Measurements from ENCODE around the gene SCNM1. TPM values are rescaled to one million over a fixed set of nuclear protein-coding genes. Genes with fewer than 3 reads are reported as not detected.

The SCNM1 gene
- 10 to 100 TPM; 13.2 to 44.5 (median 24.5) TPM for total RNA-seq

GRCh38 chr1:151165738-151166504 lies at the start of gene SCNM1, which contains the start of gene LYSMD1:
Gene SCNM1 (plus strand): TSS chr1:151166144. CDS start chr1:151166153, 9 bp downstream.
Gene LYSMD1 (minus strand): TSS chr1:151165902. CDS start chr1:151165258, 644 bp downstream.
- peaks cover 14 to 21% of the 10 kb centered on the region in 2 donors for H3K4me1 ChIP-seq
- H3K27ac ChIP-seq: peak within 1 kb of the TSS; percentile 70 to 91 (median 76)
- TF ChIP-seq POLR2A (IDR thresholded peaks at IDR 0.05) (peak in 1 of 2 donors; percentile 43), CTCF (IDR thresholded peaks at IDR 0.05) (peak in 4 of 6 experiments; percentile 14 to 53 (median 27))
- no peaks in the 10 kb centered on the region for H3K27me3 ChIP-seq
- peaks cover 10 to 11% of the 10 kb centered on the region in 2 donors for H3K36me3 ChIP-seq
- WGBS, 2 donors: 0% methylated on average over 30 to 38 of the region's 38 CpGs
- peak within 1 kb of the TSS; percentile 43 to 60 (median 53) for H3K4me3 ChIP-seq (replicated peaks in 1 of 3)
- intact Hi-C loops (cut with DNase I): no loop called here
- H3K9me3 ChIP-seq: no peaks in the 10 kb centered on the region
- peak; percentile 97 to 98 for DNase-seq

- Histone ChIP-seq H3K27me3 (no peaks in the 10 kb centered on the region), H3K27ac (no peak overlapping the region), H3K9me3 (no peaks in the 10 kb centered on the region), H3K4me1 (no peaks in the 10 kb centered on the region), H3K36me3 (no peaks in the 10 kb centered on the region), H3K4me3 (replicated peaks in 1 of 3) (no peak overlapping the region)
- 83 to 88% methylated on average over 5 of the region's 5 CpGs for WGBS, 2 donors
- TF ChIP-seq POLR2A (IDR thresholded peaks at IDR 0.05): no peak
- TF ChIP-seq CTCF (IDR thresholded peaks at IDR 0.05): no peak
- DNase-seq: no peak
- intact Hi-C loops (cut with DNase I): no loop called here
Measured at GRCh38 chr1:151124763-151125403, 41.1 kb upstream of the SCNM1 start.

- Histone ChIP-seq H3K4me1 (peaks cover 7 to 10% of the 10 kb centered on the region in 2 donors), H3K27ac (no peak overlapping the region), H3K4me3 (replicated peaks in 1 of 3) (no peak overlapping the region), H3K36me3 (no peaks in the 10 kb centered on the region), H3K27me3 (no peaks in the 10 kb centered on the region), H3K9me3 (no peaks in the 10 kb centered on the region)
- no peak for TF ChIP-seq POLR2A (IDR thresholded peaks at IDR 0.05)
- no peak for TF ChIP-seq CTCF (IDR thresholded peaks at IDR 0.05)
- 74 to 78% methylated on average over 6 of the region's 6 CpGs for WGBS, 2 donors
- no peak for DNase-seq
- intact Hi-C loops (cut with DNase I): no loop called here
Measured at GRCh38 chr1:151128800-151129199, 37.1 kb upstream of the SCNM1 start.

GRCh38 chr1:151130987-151131586 lies 34.9 kb upstream of the SCNM1 start:
- Histone ChIP-seq H3K27ac (no peak overlapping the region), H3K9me3 (no peaks in the 10 kb centered on the region), H3K36me3 (no peaks in the 10 kb centered on the region), H3K4me1 (peaks cover 7 to 10% of the 10 kb centered on the region in 2 donors), H3K27me3 (no peaks in the 10 kb centered on the region), H3K4me3 (replicated peaks in 1 of 3) (peak overlapping the region in 2 of 3 donors; percentile 2 to 27)
- intact Hi-C loops (cut with DNase I): no loop called here
- peak; percentile 90 to 91 for DNase-seq
- 8 to 16% methylated on average over 22 to 44 of the region's 45 CpGs for WGBS, 2 donors
- TF ChIP-seq CTCF (IDR thresholded peaks at IDR 0.05): peak in 1 of 6 experiments; percentile 9
- TF ChIP-seq POLR2A (IDR thresholded peaks at IDR 0.05): peak in 1 of 2 donors; percentile 32

Measured in thyroid gland (tissue), 4 donors.